T-helper 2 cell treated with Interferon-gamma antibody and Interleukin-4, amounts not matched to agents 5 μg/mL and 100 μg/mL, for 36 hours (primary cell): ENCODE measurements around the gene HDAC7.

Experiments used
- DNase-seq: peaks from one replicate; pipeline ENCODE4 v3.0.0; 2021; ENCODE audit warnings: low spot score
- H3K27ac Mint-ChIP-seq: one replicate; pipeline ENCODE4 v1.8.0; 2021; ENCODE audit warnings: mild to moderate bottlenecking, mixed read lengths
- H3K27me3 Mint-ChIP-seq: one replicate; pipeline ENCODE4 v1.8.0; 2021; ENCODE audit warnings: low read depth, mixed read lengths
- H3K36me3 Mint-ChIP-seq: one replicate; pipeline ENCODE4 v1.8.0; 2021; ENCODE audit warnings: low read depth, mixed read lengths
- H3K4me1 Mint-ChIP-seq: one replicate; pipeline ENCODE4 v1.8.0; 2021; ENCODE audit warnings: low read depth, mixed read lengths
- H3K4me3 Mint-ChIP-seq: one replicate; pipeline ENCODE4 v1.8.0; 2022; ENCODE audit warnings: mild to moderate bottlenecking, moderate library complexity, mixed read lengths
- H3K9me3 Mint-ChIP-seq: one replicate; pipeline ENCODE4 v1.8.0; 2021; ENCODE audit warnings: mixed read lengths

HDAC7 gene

DNA sequence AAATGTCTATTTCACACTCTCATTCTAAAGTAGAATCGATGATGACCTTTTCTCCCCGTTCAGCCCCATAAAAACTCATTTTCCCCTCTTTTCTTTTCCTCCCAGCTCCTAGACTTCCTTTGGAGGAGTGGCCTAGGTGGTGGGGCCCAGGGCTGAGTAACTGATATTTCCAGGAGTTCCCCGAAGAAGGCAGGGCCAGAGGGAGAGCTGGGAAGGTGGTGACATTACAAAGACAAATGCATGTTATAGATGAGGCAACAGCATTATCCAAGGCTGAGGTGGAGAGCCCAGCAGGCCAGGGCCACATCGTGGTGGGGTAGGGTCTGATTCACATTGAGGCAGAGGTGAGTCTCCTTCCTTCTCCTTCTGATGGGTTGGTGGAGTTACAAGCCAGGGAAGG is 22.2 kb upstream of the HDAC7 start:
- Mint-ChIP-seq H3K36me3 (peaks cover 23% of the 10 kb centered on the region), H3K4me1 (peaks cover 10% of the 10 kb centered on the region), H3K9me3 (no peaks in the 10 kb centered on the region), H3K27me3 (no peaks in the 10 kb centered on the region), H3K4me3 (no peak overlapping the region), H3K27ac (no peak overlapping the region)
- no peak for DNase-seq

DNA sequence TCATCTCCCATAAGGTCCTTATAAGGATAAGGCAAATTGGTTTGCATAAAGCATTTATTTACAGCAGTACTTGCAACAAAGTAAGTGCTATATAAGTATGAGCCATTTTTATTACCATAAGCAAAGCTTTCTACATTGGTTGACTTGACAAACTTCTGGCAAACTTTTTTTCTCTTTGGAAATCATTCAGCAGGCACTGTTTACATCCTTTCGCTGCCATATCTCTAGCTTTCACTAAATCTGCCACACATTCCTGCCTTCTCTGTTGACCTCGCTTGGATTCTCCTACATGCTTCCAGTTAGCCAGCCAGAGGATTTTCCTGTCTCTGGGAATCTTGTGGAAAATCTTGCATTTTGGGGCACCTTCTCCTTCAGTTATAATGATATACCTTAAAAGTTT is 21.8 kb upstream of the HDAC7 start:
- no peak for DNase-seq
- H3K9me3 Mint-ChIP-seq: no peaks in the 10 kb centered on the region
- H3K36me3 Mint-ChIP-seq: peaks cover 21% of the 10 kb centered on the region
- H3K27ac Mint-ChIP-seq: no peak overlapping the region
- H3K4me3 Mint-ChIP-seq: no peak overlapping the region
- H3K4me1 Mint-ChIP-seq: peaks cover 13% of the 10 kb centered on the region
- H3K27me3 Mint-ChIP-seq: no peaks in the 10 kb centered on the region

DNA sequence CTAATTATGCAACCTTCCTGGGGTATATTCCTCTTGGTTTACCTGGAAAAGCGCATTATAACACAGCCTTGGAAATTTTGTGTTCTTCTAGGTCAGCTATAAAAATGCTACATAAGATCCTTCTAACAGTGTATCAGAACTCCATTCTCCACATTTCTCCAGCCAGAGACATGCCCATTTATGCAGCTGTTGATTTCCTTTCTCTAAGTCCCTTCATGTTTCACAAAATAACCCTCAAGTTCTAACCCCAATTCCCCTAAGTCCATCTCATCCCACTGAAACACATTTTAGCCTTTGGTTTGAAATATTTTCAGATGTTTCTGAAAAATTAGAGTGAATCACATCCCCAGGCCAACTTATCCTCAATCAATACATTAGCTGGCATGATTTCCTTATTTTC is 20.9 kb upstream of the HDAC7 start:
- Mint-ChIP-seq H3K27ac (no peak overlapping the region), H3K9me3 (no peaks in the 10 kb centered on the region), H3K4me1 (peaks cover 23% of the 10 kb centered on the region), H3K36me3 (peaks cover 14% of the 10 kb centered on the region), H3K4me3 (no peak overlapping the region), H3K27me3 (no peaks in the 10 kb centered on the region)
- no peak for DNase-seq

DNA sequence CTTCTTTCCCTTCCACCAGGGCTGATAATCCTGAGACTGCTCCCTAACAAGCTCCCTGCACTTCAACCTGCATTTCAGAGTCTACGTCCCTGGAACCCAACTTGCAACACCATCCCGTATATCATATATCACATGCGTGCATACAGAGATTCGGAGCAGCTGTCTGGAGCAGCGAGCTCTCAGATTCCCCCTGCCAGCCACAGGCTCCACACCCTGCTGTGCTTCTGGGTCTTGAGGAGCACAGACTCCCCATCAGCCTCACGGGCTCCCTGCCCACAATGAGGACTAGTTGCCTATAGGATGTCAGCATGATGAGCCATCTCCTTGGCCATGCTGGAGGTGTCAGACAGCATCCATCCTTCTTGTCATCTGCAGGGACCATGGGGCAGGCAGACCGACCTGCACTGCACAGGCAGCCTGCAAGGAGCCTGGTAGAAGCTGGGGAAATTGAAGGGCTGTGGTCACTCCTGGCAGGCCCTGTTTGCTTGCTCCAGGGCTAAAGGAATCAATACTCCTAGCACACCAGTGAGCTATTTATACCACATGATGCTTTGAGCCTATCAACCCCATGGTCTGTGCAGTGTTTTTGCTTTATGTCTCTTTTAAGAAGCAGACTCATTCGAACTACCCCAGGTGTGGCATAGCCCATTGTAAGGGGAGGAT is 19.6 kb upstream of the HDAC7 start:
- Mint-ChIP-seq H3K27me3 (no peaks in the 10 kb centered on the region), H3K9me3 (no peaks in the 10 kb centered on the region), H3K4me3 (no peak overlapping the region), H3K4me1 (peaks cover 34% of the 10 kb centered on the region), H3K27ac (no peak overlapping the region), H3K36me3 (peaks cover 8% of the 10 kb centered on the region)
- DNase-seq: no peak

DNA sequence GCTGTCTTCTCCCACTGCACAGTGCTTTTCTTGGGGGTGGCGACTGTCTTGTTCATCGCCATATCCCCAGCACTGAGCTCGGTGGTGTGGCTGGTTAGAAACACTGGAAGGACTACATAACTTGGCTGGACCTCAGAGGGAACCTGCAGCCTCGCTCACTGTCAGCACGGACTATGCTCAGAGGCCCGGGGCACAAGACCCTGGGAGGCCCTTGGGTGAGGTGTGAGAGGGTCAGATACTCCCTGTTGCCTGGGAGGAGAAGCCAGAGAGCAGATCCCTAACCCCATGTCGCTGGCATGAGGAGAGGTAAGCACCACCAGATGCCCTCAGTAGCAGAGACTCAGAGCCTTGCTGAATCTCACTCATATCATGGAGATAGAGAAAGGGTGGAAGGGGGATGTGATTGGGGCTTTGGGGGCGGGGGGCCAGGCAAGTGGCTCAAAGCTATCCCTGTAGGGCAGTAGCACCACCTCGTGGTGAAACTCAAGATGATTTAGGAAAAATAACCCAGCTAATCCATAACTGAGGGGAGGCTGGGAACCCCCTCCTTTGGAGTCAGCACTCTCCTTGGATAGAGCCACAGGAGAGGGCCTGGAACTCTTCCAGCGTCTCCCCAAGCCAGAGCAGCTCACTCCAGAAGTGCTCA is 18.7 kb upstream of the HDAC7 start:
- no peak for DNase-seq
- H3K27me3 Mint-ChIP-seq: no peaks in the 10 kb centered on the region
- H3K9me3 Mint-ChIP-seq: no peaks in the 10 kb centered on the region
- no peak overlapping the region for H3K4me3 Mint-ChIP-seq
- H3K36me3 Mint-ChIP-seq: peaks cover 3% of the 10 kb centered on the region
- H3K27ac Mint-ChIP-seq: no peak overlapping the region
- H3K4me1 Mint-ChIP-seq: peaks cover 42% of the 10 kb centered on the region

DNA sequence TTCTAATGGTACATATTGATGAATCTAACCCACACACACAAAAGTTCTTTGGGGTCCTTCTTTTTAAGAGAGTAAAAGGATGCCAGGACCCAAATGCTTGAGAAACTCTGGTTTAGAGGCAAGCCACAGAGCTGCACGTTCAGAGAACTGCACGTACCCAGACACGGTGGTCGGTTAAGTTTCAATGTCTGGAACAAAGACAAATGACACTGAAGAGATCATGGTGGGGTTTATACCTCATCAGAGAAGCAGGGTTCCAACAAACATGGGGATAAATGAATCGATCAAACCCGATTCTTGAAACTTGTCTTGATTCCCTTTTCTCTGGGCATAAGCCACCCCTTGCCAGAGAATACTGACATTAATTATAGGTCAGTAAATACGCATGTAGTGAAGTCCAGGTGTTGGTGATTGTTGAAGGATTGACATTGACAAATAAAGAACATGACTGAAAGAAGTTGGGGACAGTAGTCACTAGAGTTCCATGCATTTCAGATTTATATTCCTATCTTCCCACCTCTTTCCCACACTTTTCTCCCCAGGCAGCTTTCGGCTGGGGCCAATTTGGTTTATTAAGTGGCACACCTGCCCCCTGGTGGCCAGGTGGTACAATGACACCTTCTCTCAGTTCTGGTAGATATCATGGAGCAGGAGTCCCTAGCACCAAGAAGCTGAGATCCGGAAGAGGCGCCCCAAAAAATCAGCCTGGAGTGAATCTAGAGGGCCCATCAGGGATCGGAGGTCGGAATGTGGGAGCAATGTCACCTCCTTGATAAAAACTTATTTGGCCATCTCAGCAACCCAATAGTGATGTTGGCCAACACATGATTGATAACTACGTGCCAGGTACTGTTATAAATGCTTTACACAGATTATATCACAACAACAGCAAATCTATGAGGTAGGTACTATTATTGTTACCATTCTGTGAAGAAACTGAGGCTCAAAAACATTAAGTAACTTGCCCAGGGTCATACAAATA is 17.8 kb upstream of the HDAC7 start:
- Mint-ChIP-seq H3K27ac (peak overlapping the region; percentile 9), H3K4me3 (no peak overlapping the region), H3K36me3 (peaks cover 1% of the 10 kb centered on the region), H3K4me1 (peaks cover 50% of the 10 kb centered on the region), H3K27me3 (no peaks in the 10 kb centered on the region), H3K9me3 (no peaks in the 10 kb centered on the region)
- peak; percentile 49 for DNase-seq

DNA sequence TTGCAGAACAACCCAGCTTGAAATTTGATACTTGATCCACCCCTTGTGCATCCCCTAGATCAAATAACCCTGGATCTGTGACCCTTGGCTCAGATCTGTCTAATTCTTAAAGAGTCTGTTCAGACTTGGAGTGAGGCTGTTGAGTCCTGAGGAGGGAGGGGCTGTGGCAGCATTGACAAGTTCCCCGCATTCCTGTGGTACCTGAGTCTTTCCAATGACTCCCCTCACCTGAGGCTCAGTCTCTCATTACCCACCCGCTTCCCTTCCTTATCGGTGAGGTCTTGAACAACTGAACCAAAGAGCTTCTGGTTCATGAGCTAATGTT is 16.1 kb upstream of the HDAC7 start:
- Mint-ChIP-seq H3K4me3 (no peak overlapping the region), H3K27me3 (no peaks in the 10 kb centered on the region), H3K4me1 (peaks cover 65% of the 10 kb centered on the region), H3K9me3 (no peaks in the 10 kb centered on the region), H3K27ac (peak overlapping the region; percentile 39), H3K36me3 (no peaks in the 10 kb centered on the region)
- DNase-seq: no peak

DNA sequence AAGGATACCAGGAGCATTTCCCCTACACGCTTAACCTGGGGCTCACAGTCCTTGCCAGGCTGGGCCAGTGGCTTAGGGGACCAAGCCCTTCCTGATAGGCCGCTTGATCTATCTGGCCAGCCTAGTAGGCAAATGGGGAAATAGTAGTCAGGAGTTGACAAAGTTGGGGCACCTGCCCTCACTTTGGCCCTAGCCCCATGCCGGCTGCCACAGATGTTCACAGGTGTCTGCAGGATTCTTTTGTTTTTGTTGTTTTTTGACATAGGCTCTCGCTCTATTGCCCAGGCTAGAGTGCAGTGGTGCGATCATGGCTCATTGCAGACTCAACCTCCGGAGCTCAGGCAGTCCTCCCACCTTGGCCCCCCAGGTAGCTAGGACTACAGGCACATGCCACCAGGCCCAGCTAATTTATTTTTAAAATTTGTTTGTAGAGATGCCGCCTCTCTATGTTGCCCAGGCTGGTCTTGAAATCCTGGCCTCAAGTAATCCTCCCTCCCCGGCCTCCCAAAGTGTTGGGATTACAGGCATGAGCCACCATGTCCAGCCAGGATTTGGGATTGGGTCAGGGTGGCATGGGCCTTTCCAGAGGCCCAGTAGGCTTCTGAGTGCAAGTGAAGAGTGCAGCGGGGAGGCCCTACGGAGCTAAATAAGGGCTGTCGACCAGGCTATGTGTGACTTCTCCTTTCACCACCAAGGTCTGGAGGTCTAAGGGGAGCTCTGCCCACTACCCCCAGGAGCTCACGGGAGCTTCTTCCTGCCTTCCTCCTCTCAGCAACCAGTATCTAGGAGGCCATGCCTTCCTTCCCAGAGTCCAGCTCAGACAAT is 15.5 kb upstream of the HDAC7 start:
- DNase-seq: no peak
- Mint-ChIP-seq H3K4me1 (peaks cover 70% of the 10 kb centered on the region), H3K36me3 (no peaks in the 10 kb centered on the region), H3K27ac (peak overlapping the region; percentile 45), H3K4me3 (no peak overlapping the region), H3K27me3 (no peaks in the 10 kb centered on the region), H3K9me3 (no peaks in the 10 kb centered on the region)

DNA sequence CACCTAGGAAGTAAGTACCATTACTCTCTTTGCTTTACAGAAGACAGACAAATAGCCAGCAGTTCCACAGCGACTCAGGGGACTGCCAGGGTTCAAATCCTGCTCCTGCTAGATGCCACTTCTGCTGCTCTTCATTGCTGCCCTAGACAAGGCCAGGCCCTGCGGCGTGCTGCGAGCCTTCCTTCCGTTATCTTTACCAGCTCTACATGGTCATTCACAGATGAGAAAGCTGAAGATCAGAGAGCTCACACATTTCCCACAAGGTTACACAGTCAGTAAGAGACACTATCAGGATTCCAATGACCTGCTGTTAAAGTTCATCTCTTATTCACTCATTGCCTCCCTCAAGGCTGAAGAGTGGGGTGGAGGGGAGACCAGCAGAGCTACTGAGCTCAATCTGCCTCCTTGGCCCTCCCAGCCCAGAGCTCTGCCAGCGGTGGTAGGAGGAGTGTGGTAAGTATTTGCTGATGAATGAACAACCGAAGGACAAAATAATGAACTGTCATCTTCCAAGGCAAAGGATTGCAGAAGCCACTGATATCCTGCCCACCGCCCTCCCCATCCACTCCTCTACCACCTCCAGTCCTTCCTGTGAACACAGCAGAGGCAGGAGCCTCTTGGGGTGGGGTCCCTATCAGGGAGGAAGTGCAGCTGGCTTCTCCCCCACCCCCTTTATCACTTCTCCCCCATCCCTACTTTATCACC is 14.6 kb upstream of the HDAC7 start:
- H3K27me3 Mint-ChIP-seq: no peaks in the 10 kb centered on the region
- peaks cover 76% of the 10 kb centered on the region for H3K4me1 Mint-ChIP-seq
- H3K36me3 Mint-ChIP-seq: no peaks in the 10 kb centered on the region
- peak overlapping the region; percentile 96 for H3K27ac Mint-ChIP-seq
- peak overlapping the region; percentile 11 for H3K4me3 Mint-ChIP-seq
- no peaks in the 10 kb centered on the region for H3K9me3 Mint-ChIP-seq
- DNase-seq: no peak

DNA sequence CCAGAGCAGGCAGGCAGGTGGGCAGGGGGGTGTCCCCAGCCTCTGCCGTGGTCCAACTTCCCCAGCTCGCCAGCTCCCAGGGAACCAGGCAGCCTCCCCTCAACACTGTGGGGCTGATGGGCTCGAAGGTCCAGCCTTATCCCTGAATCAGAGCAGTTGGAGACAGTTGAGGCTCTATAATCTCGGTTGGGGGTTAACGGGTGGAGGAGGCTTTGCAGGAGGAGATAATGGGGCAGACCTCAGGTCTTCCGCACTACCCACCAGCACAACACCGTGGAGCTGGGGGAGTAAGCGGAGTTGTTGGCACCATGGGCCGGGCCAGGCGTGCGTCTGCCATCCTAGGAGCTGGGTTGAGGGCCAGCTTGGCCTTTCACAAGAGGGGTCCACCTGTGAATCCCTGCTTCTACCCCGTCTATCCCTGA is 13.9 kb upstream of the HDAC7 start:
- no peaks in the 10 kb centered on the region for H3K9me3 Mint-ChIP-seq
- no peaks in the 10 kb centered on the region for H3K36me3 Mint-ChIP-seq
- peak overlapping the region; percentile 96 for H3K27ac Mint-ChIP-seq
- H3K4me3 Mint-ChIP-seq: peak overlapping the region; percentile 78
- H3K27me3 Mint-ChIP-seq: no peaks in the 10 kb centered on the region
- H3K4me1 Mint-ChIP-seq: peaks cover 80% of the 10 kb centered on the region
- DNase-seq: no peak

DNA sequence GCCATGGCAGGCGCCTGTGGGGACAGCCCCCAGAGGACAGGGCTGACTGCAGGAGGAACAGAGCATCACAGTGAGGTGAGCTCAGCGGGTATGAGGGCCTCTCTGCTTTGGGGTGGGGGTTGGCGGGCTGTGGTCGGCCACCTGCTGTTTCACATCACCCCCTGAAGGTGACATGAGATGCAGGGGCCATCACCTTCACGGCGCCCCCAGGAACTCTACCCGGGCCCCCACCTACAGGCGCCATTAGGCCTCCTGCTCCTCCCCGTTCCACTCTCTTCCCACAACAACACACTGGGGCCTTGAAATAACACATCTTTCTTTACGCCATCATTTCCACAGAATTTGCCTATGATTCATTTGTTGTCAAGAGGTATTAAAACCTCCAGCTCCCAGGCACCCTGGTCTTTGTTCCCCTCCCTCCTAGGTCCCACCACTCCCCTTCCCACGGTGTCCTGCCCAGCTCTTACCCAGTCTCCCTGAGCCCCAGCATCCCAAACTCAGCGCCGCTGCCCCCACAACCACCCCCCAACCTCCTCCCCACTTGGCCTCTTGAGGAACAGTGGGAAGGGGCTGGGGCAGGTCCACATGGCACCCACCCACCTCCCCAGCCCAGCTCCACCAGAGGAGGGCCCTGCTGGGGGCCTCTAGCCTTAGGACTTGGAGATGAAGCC is 12.7 kb upstream of the HDAC7 start:
- no peaks in the 10 kb centered on the region for H3K9me3 Mint-ChIP-seq
- DNase-seq: peak; percentile 74
- no peaks in the 10 kb centered on the region for H3K27me3 Mint-ChIP-seq
- peak overlapping the region; percentile 96 for H3K27ac Mint-ChIP-seq
- peaks cover 82% of the 10 kb centered on the region for H3K4me1 Mint-ChIP-seq
- no peaks in the 10 kb centered on the region for H3K36me3 Mint-ChIP-seq
- H3K4me3 Mint-ChIP-seq: peak overlapping the region; percentile 78

DNA sequence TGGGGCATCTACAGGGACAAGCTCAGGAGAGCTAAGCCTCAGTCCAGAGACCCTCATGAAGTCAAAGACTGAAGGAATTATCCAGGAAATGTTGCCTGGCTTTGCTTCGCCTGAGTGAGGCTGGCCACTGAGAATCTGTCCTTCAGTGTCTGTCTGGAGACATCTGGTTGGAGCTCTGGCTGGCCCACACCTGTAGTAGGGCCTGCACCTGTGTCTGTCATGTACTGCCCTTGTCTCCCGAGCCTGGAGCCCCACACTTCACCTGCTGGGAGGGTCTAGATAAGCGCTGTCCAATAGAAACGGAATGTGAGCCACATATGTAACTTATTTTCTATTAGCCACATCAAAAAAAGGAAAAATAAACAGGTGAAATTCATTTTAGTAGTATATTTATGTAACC is 9.9 kb upstream of the HDAC7 start:
- DNase-seq: no peak
- H3K27ac Mint-ChIP-seq: peak overlapping the region; percentile 29
- H3K36me3 Mint-ChIP-seq: no peaks in the 10 kb centered on the region
- peak overlapping the region; percentile 41 for H3K4me3 Mint-ChIP-seq
- no peaks in the 10 kb centered on the region for H3K9me3 Mint-ChIP-seq
- H3K4me1 Mint-ChIP-seq: peaks cover 68% of the 10 kb centered on the region
- no peaks in the 10 kb centered on the region for H3K27me3 Mint-ChIP-seq
